ENCODE results near the gene SPIRE2. TPM values are rescaled to one million over a fixed set of nuclear protein-coding genes. Genes with fewer than 3 reads are reported as not detected.

The SPIRE2 gene
- total RNA-seq, 4 donors from 2014 or later: 0.27 to 3.6 (median 2.0) TPM

GRCh38 chr16:89899879-89900481 is 71.7 kb downstream of the SPIRE2 start:
- no peaks in the 10 kb centered on the region for H3K9me3 ChIP-seq
- no peak overlapping the region for H3K4me3 ChIP-seq
- no peak overlapping the region for H3K27ac ChIP-seq
- TF ChIP-seq EP300 (IDR thresholded peaks at IDR 0.05) (no peak), CTCF (IDR thresholded peaks at IDR 0.05) (no peak), POLR2AphosphoS5 (IDR thresholded peaks at IDR 0.05) (no peak), POLR2A (IDR thresholded peaks at IDR 0.05) (no peak)
- H3K27me3 ChIP-seq: no peaks in the 10 kb centered on the region
- H3K36me3 ChIP-seq: peaks cover 0 to 90% of the 10 kb centered on the region in 2 donors
- H3K4me1 ChIP-seq: no peaks in the 10 kb centered on the region
- 87 to 91% methylated on average over 12 to 20 of the region's 20 CpGs for WGBS, 2 donors (ENCODE audit: low coverage in 1 of 2)
- no peak for ATAC-seq

- Histone ChIP-seq H3K9me3 (no peaks in the 10 kb centered on the region), H3K4me3 (no peak overlapping the region), H3K4me1 (no peaks in the 10 kb centered on the region), H3K36me3 (peaks cover 0 to 90% of the 10 kb centered on the region in 2 donors), H3K27me3 (no peaks in the 10 kb centered on the region), H3K27ac (no peak overlapping the region)
- TF ChIP-seq EP300 (IDR thresholded peaks at IDR 0.05): no peak
- no peak for TF ChIP-seq POLR2A (IDR thresholded peaks at IDR 0.05)
- no peak for TF ChIP-seq POLR2AphosphoS5 (IDR thresholded peaks at IDR 0.05)
- TF ChIP-seq CTCF (IDR thresholded peaks at IDR 0.05): no peak
- ATAC-seq: no peak
- WGBS, 2 donors (ENCODE audit: low coverage in 1 of 2): 88% methylated on average over 3 of the region's 17 CpGs; no CpG with 5 or more reads in 1 of the 2 donors
Observed at GRCh38 chr16:89900885-89901284, 72.6 kb downstream of the SPIRE2 start.

- no peak overlapping the region for H3K27ac ChIP-seq
- TF ChIP-seq POLR2A (IDR thresholded peaks at IDR 0.05): no peak
- TF ChIP-seq POLR2AphosphoS5 (IDR thresholded peaks at IDR 0.05): no peak
- TF ChIP-seq EP300 (IDR thresholded peaks at IDR 0.05): no peak
- no peak for TF ChIP-seq CTCF (IDR thresholded peaks at IDR 0.05)
- no peak overlapping the region for H3K4me3 ChIP-seq
- peaks cover 0 to 90% of the 10 kb centered on the region in 2 donors for H3K36me3 ChIP-seq
- no peak for ATAC-seq
- WGBS, 2 donors (ENCODE audit: low coverage in 1 of 2): 89% methylated on average over 4 of the region's 11 CpGs; no CpG with 5 or more reads in 1 of the 2 donors
- H3K27me3 ChIP-seq: no peaks in the 10 kb centered on the region
- no peaks in the 10 kb centered on the region for H3K9me3 ChIP-seq
- H3K4me1 ChIP-seq: no peaks in the 10 kb centered on the region
Observed at GRCh38 chr16:89902980-89903379, 74.7 kb downstream of the SPIRE2 start.

GRCh38 chr16:89903908-89904515 is 75.7 kb downstream of the SPIRE2 start:
- H3K9me3 ChIP-seq: no peaks in the 10 kb centered on the region
- no peak for ATAC-seq
- no peak overlapping the region for H3K27ac ChIP-seq
- no peaks in the 10 kb centered on the region for H3K4me1 ChIP-seq
- no peak overlapping the region for H3K4me3 ChIP-seq
- TF ChIP-seq POLR2A (IDR thresholded peaks at IDR 0.05): no peak
- TF ChIP-seq CTCF (IDR thresholded peaks at IDR 0.05): no peak
- no peak for TF ChIP-seq POLR2AphosphoS5 (IDR thresholded peaks at IDR 0.05)
- TF ChIP-seq EP300 (IDR thresholded peaks at IDR 0.05): no peak
- no peaks in the 10 kb centered on the region for H3K27me3 ChIP-seq
- peaks cover 0 to 90% of the 10 kb centered on the region in 2 donors for H3K36me3 ChIP-seq
- WGBS, 2 donors (ENCODE audit: low coverage in 1 of 2): 77% methylated on average over 4 of the region's 19 CpGs; no CpG with 5 or more reads in 1 of the 2 donors

Measured in gastroesophageal sphincter (tissue), 4 donors.